HG03558 (cell line): ENCODE measurements around the gene GRIPAP1.
"Not testable (repeated sequence)": the region's sequence is repeated elsewhere in the genome, so short reads cannot be mapped to it uniquely, and the experiment has no call there.

Experiments used
- ATAC-seq: cut with Tn5 transposase; IDR thresholded peaks from one replicate; pipeline ENCODE4 v1.9.1; 2021; ENCODE audit warnings: moderate number of reproducible peaks; ENCODE audit not compliant: unreplicated experiment; ENCODE audit errors: extremely low read depth

GRIPAP1 gene

GRCh38 chrX:48997455-48997854 is 4.6 kb downstream of the GRIPAP1 start:
- no peak for ATAC-seq

GRCh38 chrX:48996969-48997368 is 5.1 kb downstream of the GRIPAP1 start:
- ATAC-seq, result no peak

- no peak for ATAC-seq
Observed at GRCh38 chrX:48992341-48992740, 9.7 kb downstream of the GRIPAP1 start.

- no peak for ATAC-seq
Observed at GRCh38 chrX:48989483-48989882, 12.6 kb downstream of the GRIPAP1 start.

GRCh38 chrX:48983896-48984295 is 18.2 kb downstream of the GRIPAP1 start:
- ATAC-seq, result no peak

GRCh38 chrX:48983081-48983480 is 19.0 kb downstream of the GRIPAP1 start:
- no peak for ATAC-seq

GRCh38 chrX:48981178-48981577 is 20.9 kb downstream of the GRIPAP1 start:
- ATAC-seq, result no peak

GRCh38 chrX:48980341-48980740 is 21.7 kb downstream of the GRIPAP1 start:
- not testable (repeated sequence) for ATAC-seq

- ATAC-seq, result no peak
Observed at GRCh38 chrX:48978226-48978625, 23.8 kb downstream of the GRIPAP1 start.

GRCh38 chrX:48976086-48976485 is 26.0 kb downstream of the GRIPAP1 start:
- ATAC-seq, result no peak

GRCh38 chrX:48975541-48975940 is 26.5 kb downstream of the GRIPAP1 start:
- ATAC-seq, result no peak

- ATAC-seq, result no peak
Observed at GRCh38 chrX:48975041-48975440, 27.0 kb downstream of the GRIPAP1 start.

- ATAC-seq, result no peak
Observed at GRCh38 chrX:48974574-48974973, 27.5 kb downstream of the GRIPAP1 start.

- ATAC-seq, result no peak
Observed at GRCh38 chrX:48974033-48974432, 28.0 kb downstream of the GRIPAP1 start.

- ATAC-seq, result no peak
Observed at GRCh38 chrX:48972220-48973164, 29.6 kb downstream of the GRIPAP1 start.

- ATAC-seq, result no peak
Observed at GRCh38 chrX:48971249-48972219, 30.5 kb downstream of the GRIPAP1 start, which contains the start of gene KCND1. Gene KCND1, minus strand, starts transcription at chrX:48971844. Its CDS starts 1,573 bp downstream, at chrX:48970271.

GRCh38 chrX:48969471-48969870 is 32.6 kb downstream of the GRIPAP1 start:
- no peak for ATAC-seq

GRCh38 chrX:48968377-48968776 is 33.7 kb downstream of the GRIPAP1 start:
- no peak for ATAC-seq

- no peak for ATAC-seq
Observed at GRCh38 chrX:48966796-48967579, 35.1 kb downstream of the GRIPAP1 start.

GRCh38 chrX:48965959-48966358 is 36.1 kb downstream of the GRIPAP1 start:
- no peak for ATAC-seq
